Stimulated activated naive B cell treated with anti-CD40 and anti-IgM and Interleukin-4, amounts not matched to agents 10 μg/mL and 1 μg/mL and 100 μg/mL, for 72 hours (primary cell): ENCODE measurements around the gene LMCD1.

ENCODE experiments used
- ATAC-seq, 2 donors: fragments of 150-1000 bp; cut with Tn5 transposase; replicated peaks; 2 replicates each; pipeline ENCODE4 v1.10.0; 2021; ENCODE audit warnings: moderate library complexity in 1 of 2
- DNase-seq: peaks from one replicate; pipeline ENCODE4 v3.0.0; 2021
- H3K27ac Mint-ChIP-seq: one replicate; pipeline ENCODE4 v1.8.0; 2022; ENCODE audit warnings: mild to moderate bottlenecking, mixed read lengths
- H3K27me3 Mint-ChIP-seq, 2 donors: one replicate each; pipeline ENCODE4 v1.8.0; 2022; ENCODE audit warnings: mixed read lengths in 2 of 2
- H3K36me3 Mint-ChIP-seq, 2 donors: one replicate each; pipeline ENCODE4 v1.8.0; 2022; ENCODE audit warnings: mixed read lengths in 2 of 2, mild to moderate bottlenecking in 1 of 2
- H3K4me1 Mint-ChIP-seq, 2 donors: one replicate each; pipeline ENCODE4 v1.8.0; 2022; ENCODE audit warnings: mixed read lengths in 2 of 2, mild to moderate bottlenecking in 1 of 2
- H3K4me3 Mint-ChIP-seq, 2 donors: one replicate each; pipeline ENCODE4 v1.8.0; 2022; ENCODE audit warnings: mild to moderate bottlenecking in 2 of 2, mixed read lengths in 2 of 2, moderate library complexity in 1 of 2
- H3K9me3 Mint-ChIP-seq, 2 donors: one replicate each; pipeline ENCODE4 v1.8.0; 2022; ENCODE audit warnings: mixed read lengths in 2 of 2, mild to moderate bottlenecking in 1 of 2

The LMCD1 gene

GRCh38 chr3:8504611-8504973 lies 3.0 kb downstream of the LMCD1 start:
- DNase-seq (no peak), ATAC-seq (no peak)
- peaks cover 14 to 17% of the 10 kb centered on the region in 2 donors for H3K27me3 Mint-ChIP-seq
- peaks cover 18 to 33% of the 10 kb centered on the region in 2 donors for H3K4me1 Mint-ChIP-seq
- H3K9me3 Mint-ChIP-seq, result no peaks in the 10 kb centered on the region
- H3K4me3 Mint-ChIP-seq, result no peak overlapping the region
- H3K27ac Mint-ChIP-seq, result no peak overlapping the region
- H3K36me3 Mint-ChIP-seq, result no peaks in the 10 kb centered on the region

DNA sequence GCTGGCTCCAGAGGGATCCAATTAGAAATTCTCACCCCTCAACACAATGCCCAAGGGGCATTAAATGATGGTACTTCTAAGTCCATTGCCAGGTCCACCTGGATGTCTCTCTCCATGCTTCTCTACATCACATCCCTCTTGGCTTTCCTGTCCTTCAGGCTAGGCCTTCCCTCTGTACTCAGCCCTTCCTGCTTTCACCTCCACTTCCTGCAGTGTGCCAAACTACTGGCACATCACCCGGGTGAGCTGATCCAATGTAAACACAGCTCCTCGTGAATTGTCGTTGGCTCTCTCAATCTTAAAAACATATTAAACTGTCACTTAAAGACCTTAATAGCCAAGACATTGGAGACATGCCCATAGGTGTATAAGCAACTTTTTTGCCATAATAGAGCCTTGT lies 4.0 kb downstream of the LMCD1 start:
- Mint-ChIP-seq H3K4me1 (peaks cover 18 to 33% of the 10 kb centered on the region in 2 donors), H3K9me3 (no peaks in the 10 kb centered on the region), H3K27me3 (peaks cover 14 to 17% of the 10 kb centered on the region in 2 donors), H3K27ac (peak overlapping the region; percentile 56), H3K4me3 (no peak overlapping the region), H3K36me3 (no peaks in the 10 kb centered on the region)
- no peak for ATAC-seq
- no peak for DNase-seq

DNA sequence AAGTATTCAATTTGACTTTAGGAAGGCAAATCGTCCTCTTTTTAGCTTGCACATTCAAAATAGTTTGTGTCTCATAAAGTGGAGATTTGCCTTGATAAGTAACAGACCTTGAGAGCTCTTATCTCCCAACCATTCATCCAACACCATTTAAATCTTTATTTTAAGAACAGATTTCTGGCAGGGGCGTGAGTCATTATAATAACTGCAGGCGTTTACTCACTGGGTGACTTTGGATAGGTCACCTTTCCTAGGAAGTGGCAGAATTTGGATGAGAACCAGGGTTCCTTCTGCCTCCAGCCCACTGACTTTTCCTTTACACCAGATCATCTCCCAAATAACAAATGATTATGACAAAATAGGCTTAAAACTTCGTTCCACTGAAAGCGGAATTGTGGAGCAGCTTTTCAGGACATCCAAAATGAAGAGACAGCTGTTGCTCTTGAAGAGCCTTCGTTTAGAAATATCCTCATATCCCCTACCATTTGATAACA lies 5.0 kb downstream of the LMCD1 start:
- ATAC-seq (no peak), DNase-seq (no peak)
- Mint-ChIP-seq H3K4me1 (peaks cover 13 to 26% of the 10 kb centered on the region in 2 donors), H3K36me3 (no peaks in the 10 kb centered on the region), H3K27me3 (peaks cover 8 to 9% of the 10 kb centered on the region in 2 donors), H3K9me3 (no peaks in the 10 kb centered on the region), H3K27ac (no peak overlapping the region), H3K4me3 (no peak overlapping the region)

DNA sequence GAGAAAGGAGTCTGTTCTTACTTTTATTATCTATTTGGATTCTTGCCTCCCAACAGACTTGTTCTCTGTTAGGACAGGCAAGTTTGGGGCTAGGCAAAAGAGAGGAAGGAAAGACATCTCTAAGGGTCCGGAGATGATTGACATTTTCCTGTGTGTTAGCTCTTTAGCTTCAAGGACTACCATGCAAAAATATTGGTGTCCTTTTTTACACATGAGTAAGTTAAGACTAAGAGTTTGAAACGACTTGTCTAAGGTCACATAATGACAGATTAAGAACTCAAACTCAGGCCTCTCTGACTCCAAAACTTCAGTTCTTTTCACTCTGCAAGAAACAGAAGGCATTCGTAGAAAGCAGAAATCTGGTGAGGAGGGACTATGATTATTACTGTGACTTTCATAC lies 5.9 kb downstream of the LMCD1 start:
- peaks cover 4 to 5% of the 10 kb centered on the region in 2 donors for H3K27me3 Mint-ChIP-seq
- peaks cover 11 to 20% of the 10 kb centered on the region in 2 donors for H3K4me1 Mint-ChIP-seq
- DNase-seq (no peak), ATAC-seq (no peak)
- no peak overlapping the region for H3K4me3 Mint-ChIP-seq
- H3K27ac Mint-ChIP-seq, result no peak overlapping the region
- no peaks in the 10 kb centered on the region for H3K9me3 Mint-ChIP-seq
- H3K36me3 Mint-ChIP-seq, result no peaks in the 10 kb centered on the region

GRCh38 chr3:8509961-8510360 lies 8.3 kb downstream of the LMCD1 start:
- peaks cover 0 to 2% of the 10 kb centered on the region in 2 donors for H3K4me1 Mint-ChIP-seq
- ATAC-seq (no peak), DNase-seq (no peak)
- H3K9me3 Mint-ChIP-seq, result no peaks in the 10 kb centered on the region
- H3K27ac Mint-ChIP-seq, result no peak overlapping the region
- no peaks in the 10 kb centered on the region for H3K27me3 Mint-ChIP-seq
- no peaks in the 10 kb centered on the region for H3K36me3 Mint-ChIP-seq
- no peak overlapping the region for H3K4me3 Mint-ChIP-seq

GRCh38 chr3:8512234-8512633 lies 10.6 kb downstream of the LMCD1 start:
- no peak overlapping the region for H3K27ac Mint-ChIP-seq
- H3K27me3 Mint-ChIP-seq, result peaks cover 0 to 11% of the 10 kb centered on the region in 2 donors
- DNase-seq, result no peak
- no peaks in the 10 kb centered on the region for H3K36me3 Mint-ChIP-seq
- peaks cover 1 to 5% of the 10 kb centered on the region in 2 donors for H3K9me3 Mint-ChIP-seq
- ATAC-seq, result no peak
- H3K4me1 Mint-ChIP-seq, result no peaks in the 10 kb centered on the region
- H3K4me3 Mint-ChIP-seq, result no peak overlapping the region

DNA sequence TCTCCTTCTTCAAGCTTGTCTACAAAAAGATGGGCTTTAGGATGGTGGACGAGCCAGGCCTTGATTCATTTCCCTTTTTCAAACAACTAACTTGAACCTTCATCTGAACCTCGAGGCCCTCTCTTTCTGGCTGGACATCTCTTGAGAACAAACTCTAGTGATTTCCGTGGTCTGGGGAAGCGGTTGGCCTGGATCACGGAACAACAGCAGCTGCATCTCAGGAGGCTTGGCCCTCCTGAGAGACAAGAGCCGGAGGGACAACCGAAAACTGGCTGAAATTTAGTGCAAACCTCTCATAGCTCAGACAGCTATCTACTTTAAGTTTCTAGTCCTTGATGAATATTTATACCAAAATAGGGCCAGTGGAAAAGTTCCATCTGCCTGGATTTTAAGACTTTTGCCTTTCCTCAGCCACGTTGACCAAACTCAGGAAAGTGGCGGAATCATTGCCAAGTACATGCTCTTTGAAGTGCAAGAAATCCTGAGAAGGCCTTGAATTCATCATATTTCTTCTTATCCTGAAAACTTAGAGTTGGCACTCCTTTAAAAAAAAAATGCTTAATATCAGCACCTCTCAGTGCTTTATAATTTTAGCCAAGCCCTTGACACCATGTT lies 14.5 kb downstream of the LMCD1 start:
- Mint-ChIP-seq H3K36me3 (no peaks in the 10 kb centered on the region), H3K27me3 (peaks cover 6 to 15% of the 10 kb centered on the region in 2 donors), H3K4me1 (no peaks in the 10 kb centered on the region), H3K9me3 (peaks cover 3 to 5% of the 10 kb centered on the region in 2 donors), H3K27ac (no peak overlapping the region), H3K4me3 (no peak overlapping the region)
- DNase-seq (no peak), ATAC-seq (no peak)

GRCh38 chr3:8516783-8517182 lies 15.2 kb downstream of the LMCD1 start:
- H3K4me1 Mint-ChIP-seq, result no peaks in the 10 kb centered on the region
- H3K27ac Mint-ChIP-seq, result no peak overlapping the region
- H3K27me3 Mint-ChIP-seq, result peaks cover 6 to 15% of the 10 kb centered on the region in 2 donors
- ATAC-seq (no peak), DNase-seq (no peak)
- H3K36me3 Mint-ChIP-seq, result no peaks in the 10 kb centered on the region
- peaks cover 3 to 5% of the 10 kb centered on the region in 2 donors for H3K9me3 Mint-ChIP-seq
- no peak overlapping the region for H3K4me3 Mint-ChIP-seq

GRCh38 chr3:8517487-8517886 lies 15.9 kb downstream of the LMCD1 start:
- no peak for ATAC-seq
- Mint-ChIP-seq H3K4me1 (no peaks in the 10 kb centered on the region), H3K36me3 (no peaks in the 10 kb centered on the region)

DNA sequence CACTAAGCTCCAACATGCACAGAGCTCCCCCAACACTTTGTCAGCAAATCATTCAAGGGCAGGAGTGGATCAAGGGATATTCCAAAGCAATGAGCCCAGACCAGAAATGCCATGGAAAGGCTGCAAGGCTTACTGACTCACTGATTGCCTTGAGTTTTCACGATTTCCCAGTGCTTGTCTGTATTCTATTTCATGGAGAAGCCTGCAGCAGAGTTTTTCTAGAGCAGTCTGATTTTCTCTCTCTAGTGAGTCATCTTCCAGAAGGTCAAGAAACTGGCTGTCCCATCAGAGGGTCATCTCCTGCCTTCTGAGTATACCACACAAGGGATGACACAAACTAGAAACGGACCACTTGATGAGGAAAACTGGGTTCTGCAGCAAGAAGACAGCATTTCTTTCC lies 16.5 kb downstream of the LMCD1 start:
- DNase-seq (no peak), ATAC-seq (no peak)
- peaks cover 7 to 15% of the 10 kb centered on the region in 2 donors for H3K27me3 Mint-ChIP-seq
- H3K9me3 Mint-ChIP-seq, result peaks cover 3 to 5% of the 10 kb centered on the region in 2 donors
- H3K27ac Mint-ChIP-seq, result no peak overlapping the region
- H3K36me3 Mint-ChIP-seq, result no peaks in the 10 kb centered on the region
- H3K4me1 Mint-ChIP-seq, result no peaks in the 10 kb centered on the region
- H3K4me3 Mint-ChIP-seq, result no peak overlapping the region

More at GRCh38 chr3:8517487-8517886, 15.9 kb downstream of the LMCD1 start:
- Mint-ChIP-seq H3K27ac (no peak overlapping the region), H3K27me3 (peaks cover 6 to 15% of the 10 kb centered on the region in 2 donors), H3K9me3 (peaks cover 3 to 5% of the 10 kb centered on the region in 2 donors), H3K4me3 (no peak overlapping the region)
- no peak for DNase-seq

DNA sequence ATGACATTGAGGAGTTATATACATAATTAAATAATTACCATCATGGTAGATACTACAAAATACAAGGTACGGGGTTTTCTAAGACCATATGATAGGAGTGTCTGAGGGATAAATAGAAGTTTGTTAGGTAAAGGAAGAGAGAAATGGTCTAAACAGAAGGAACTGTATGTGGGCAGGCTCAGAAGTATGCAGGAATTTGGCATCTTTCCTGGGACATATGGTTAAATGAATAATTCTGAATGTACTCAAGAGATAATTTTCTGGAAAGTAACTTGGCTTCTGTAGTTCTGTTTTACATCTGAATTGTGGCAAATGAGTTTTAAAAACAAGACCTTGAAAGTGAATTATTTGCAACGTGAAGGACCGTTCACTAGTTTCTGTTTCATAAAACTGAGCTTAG lies 17.5 kb downstream of the LMCD1 start:
- Mint-ChIP-seq H3K36me3 (no peaks in the 10 kb centered on the region), H3K27ac (no peak overlapping the region), H3K27me3 (peaks cover 11 to 15% of the 10 kb centered on the region in 2 donors), H3K9me3 (peaks cover 3 to 5% of the 10 kb centered on the region in 2 donors), H3K4me1 (no peaks in the 10 kb centered on the region), H3K4me3 (no peak overlapping the region)
- ATAC-seq (no peak), DNase-seq (no peak)

DNA sequence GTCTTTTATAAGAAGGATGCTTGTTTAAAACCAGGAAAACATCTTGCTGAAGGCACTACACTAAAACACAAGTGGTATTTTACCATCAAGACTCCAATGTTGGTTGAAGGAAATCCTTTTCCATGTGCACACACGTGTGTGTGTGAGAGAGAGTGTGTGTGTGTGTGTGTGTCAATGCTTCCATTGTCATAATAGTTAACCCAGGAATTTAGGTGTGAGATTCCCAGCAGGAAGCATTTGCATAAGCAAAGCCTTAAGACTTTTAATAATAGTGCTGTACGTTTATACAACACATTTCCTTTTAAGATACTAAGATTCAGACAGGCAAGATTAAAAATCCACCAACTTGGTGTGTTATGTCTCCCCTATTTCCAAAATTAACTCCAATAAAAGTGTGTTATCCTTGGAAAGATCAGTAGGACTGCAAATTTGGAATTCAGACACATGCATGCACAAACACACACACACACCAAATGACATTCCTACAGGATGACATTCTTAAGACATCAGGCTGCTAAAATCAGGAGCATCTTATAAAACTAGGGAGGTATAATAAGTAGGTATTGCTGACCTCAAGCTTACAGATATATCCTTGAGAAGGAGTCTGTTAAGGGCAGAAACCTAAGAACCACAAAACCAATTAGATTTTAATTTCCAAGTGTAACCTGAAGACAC lies 18.3 kb downstream of the LMCD1 start:
- H3K9me3 Mint-ChIP-seq, result peaks cover 3 to 5% of the 10 kb centered on the region in 2 donors
- DNase-seq, result no peak
- H3K27ac Mint-ChIP-seq, result no peak overlapping the region
- peaks cover 11 to 15% of the 10 kb centered on the region in 2 donors for H3K27me3 Mint-ChIP-seq
- H3K4me3 Mint-ChIP-seq, result no peak overlapping the region
- no peaks in the 10 kb centered on the region for H3K4me1 Mint-ChIP-seq
- no peaks in the 10 kb centered on the region for H3K36me3 Mint-ChIP-seq
- no peak for ATAC-seq

DNA sequence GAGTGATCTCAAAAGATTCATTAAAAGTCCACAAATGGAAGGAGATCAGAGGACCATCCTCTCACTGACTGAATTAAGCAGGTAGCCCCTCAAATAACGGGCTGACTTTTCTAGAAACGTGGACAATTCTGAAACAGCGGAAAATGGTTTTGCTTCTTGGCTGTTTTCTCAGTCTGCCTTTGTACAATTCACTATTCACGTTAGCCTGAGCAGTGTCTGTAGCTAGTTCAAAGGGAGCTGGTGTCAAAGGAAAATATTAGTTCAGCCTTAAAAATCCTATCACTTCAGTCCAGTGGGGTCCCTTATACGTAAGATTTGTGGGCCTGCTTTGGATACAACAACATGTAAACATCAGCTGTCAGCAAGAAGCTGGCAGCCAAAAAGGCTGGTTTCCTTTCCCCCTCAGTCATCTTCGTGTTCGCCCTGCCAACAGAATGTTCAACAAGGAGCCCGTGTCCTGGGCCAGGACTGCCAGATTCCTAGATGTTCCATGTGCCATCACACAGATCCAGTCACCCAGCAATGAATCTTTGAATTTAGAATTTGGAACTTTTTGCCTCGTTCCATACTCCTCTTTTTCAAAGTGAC lies 19.3 kb downstream of the LMCD1 start:
- DNase-seq, result no peak

GRCh38 chr3:8523041-8523440 lies 21.4 kb downstream of the LMCD1 start:
- Mint-ChIP-seq H3K4me1 (no peaks in the 10 kb centered on the region), H3K36me3 (no peaks in the 10 kb centered on the region), H3K27ac (no peak overlapping the region), H3K4me3 (no peak overlapping the region), H3K9me3 (peaks cover 0 to 1% of the 10 kb centered on the region in 2 donors), H3K27me3 (peaks cover 4 to 11% of the 10 kb centered on the region in 2 donors)
- ATAC-seq, result no peak
- no peak for DNase-seq

More for the DNA sequence above, 19.3 kb downstream of the LMCD1 start:
- H3K27me3 Mint-ChIP-seq, result peaks cover 10 to 11% of the 10 kb centered on the region in 2 donors
- no peak for ATAC-seq
- no peaks in the 10 kb centered on the region for H3K36me3 Mint-ChIP-seq
- no peaks in the 10 kb centered on the region for H3K4me1 Mint-ChIP-seq
- peaks cover 1 to 5% of the 10 kb centered on the region in 2 donors for H3K9me3 Mint-ChIP-seq
- no peak overlapping the region for H3K27ac Mint-ChIP-seq
- H3K4me3 Mint-ChIP-seq, result no peak overlapping the region

DNA sequence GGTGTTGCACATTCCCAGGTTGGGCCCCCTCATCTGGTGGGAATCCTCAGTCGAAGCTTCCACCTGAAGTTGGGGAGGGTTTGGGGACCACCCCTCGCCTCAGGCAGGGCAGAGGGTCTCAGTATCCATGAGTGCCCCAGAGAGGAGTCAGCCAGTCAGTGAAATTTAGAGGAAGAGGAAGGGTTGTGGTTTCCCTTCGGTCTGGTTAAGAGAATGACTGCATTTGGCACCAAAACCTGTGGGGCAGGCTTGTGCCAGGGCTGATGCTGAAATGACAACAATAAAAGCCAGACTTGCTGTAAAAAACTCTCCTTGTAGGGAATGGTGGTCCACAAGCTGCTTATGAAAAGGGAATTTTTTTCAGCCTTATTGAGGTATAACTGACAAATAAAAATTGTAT lies 22.6 kb downstream of the LMCD1 start:
- H3K27ac Mint-ChIP-seq, result no peak overlapping the region
- no peaks in the 10 kb centered on the region for H3K4me1 Mint-ChIP-seq
- H3K4me3 Mint-ChIP-seq, result no peak overlapping the region
- no peaks in the 10 kb centered on the region for H3K36me3 Mint-ChIP-seq
- no peaks in the 10 kb centered on the region for H3K9me3 Mint-ChIP-seq
- peaks cover 0 to 10% of the 10 kb centered on the region in 2 donors for H3K27me3 Mint-ChIP-seq
- no peak for ATAC-seq
- no peak for DNase-seq
